ENCODE measurements around the gene CBFA2T2. TPM values are rescaled to one million over a fixed set of nuclear protein-coding genes. Genes with fewer than 3 reads are reported as not detected.

CBFA2T2 gene
- total and polyA plus RNA-seq, 2 of the 4 experiments (the other 2 are of a cell fraction) = 3.8 to 6.2 TPM

DNA sequence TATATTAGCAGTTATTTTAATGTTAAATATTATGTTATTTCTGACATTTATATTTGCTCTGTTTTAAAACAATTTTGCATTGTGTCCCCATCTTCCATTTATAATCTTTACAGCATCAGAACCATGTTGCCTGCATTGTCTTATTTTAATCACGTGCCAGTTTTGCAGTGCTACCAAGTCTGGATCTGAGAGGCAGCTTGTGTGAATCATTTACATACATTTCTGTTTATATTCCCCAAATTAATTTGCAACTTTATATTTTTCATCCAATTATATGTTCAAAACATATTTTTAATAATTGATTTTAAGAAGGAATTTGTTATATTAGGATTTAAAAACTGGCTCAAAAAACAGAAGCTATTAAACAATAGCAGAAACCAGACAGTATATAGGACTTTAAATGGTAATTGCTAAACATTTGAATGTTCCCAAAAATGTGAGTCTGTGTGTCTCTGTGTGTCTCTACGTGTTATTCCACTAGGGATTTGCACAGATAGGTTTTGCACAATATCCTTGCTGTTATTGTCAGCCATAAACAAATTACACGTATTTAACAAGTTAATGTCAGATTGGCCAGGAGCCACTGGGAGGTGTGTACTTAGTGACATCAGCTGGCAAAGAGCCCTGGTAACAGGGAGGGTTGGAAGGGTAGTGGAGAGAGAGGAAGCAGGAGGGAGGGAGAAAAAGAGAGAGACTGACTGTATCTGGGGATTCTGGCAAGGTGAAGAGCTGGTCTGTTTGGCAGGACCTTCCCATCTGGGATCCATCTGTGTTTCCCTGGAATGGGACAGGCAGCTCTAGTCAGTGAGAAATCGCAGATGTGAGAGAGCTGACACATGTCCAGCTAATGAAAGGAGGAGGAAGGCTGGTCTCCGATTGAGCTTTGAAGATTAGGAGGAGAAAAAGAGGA, 72.1 kb downstream of the CBFA2T2 start:
- Histone ChIP-seq H3K27ac (ENCODE audit: insufficient read depth, low read length) (peak overlapping the region; percentile 38; the same call in 1 of the 2 replicates), H3K4me2 (ENCODE audit: low read depth, low read length) (peak overlapping the region; percentile 58), H2AK9ac (replicated peaks; ENCODE audit: low read depth, low read length, poor library complexity) (no peak overlapping the region), H4K20me1 (ENCODE audit: insufficient read depth, low read length) (peaks cover 8% of the 10 kb centered on the region; the same call in 1 of the 2 replicates), H3K27me3 (ENCODE audit: control insufficient read depth, insufficient read depth, low read length) (no peaks in the 10 kb centered on the region), H4K8ac (ENCODE audit: low read depth in 2 of 2, low read length in 2 of 2) (peak overlapping the region in 1 of 2 experiments; percentile 41; a peak in 1 of 4 replicates), H3K18ac (ENCODE audit: low read depth, low read length) (no peak overlapping the region), H3K14ac (replicated peaks; ENCODE audit: low read depth, low read length) (no peak overlapping the region), H2BK5ac (ENCODE audit: low read depth, low read length, poor library complexity, severe bottlenecking) (peak overlapping the region; percentile 68), H4K91ac (ENCODE audit: insufficient read depth, low read depth, low read length) (no peak overlapping the region), H2BK20ac (ENCODE audit: low read depth, low read length) (no peak overlapping the region), H3K9me3 (ENCODE audit: control insufficient read depth, insufficient read depth, low read length) (no peaks in the 10 kb centered on the region), H3K4ac (ENCODE audit: low read depth, low read length) (peak overlapping the region; percentile 72), H3K9ac (ENCODE audit: low read depth, low read length) (no peak overlapping the region), H2AFZ (replicated peaks; ENCODE audit: low read length, poor library complexity) (peak overlapping the region; percentile 73), H4K5ac (ENCODE audit: low read depth, low read length) (no peak overlapping the region), H3K36me3 (ENCODE audit: control insufficient read depth, insufficient read depth, low read length) (no peaks in the 10 kb centered on the region), H3K9me1 (ENCODE audit: insufficient read depth, low read length) (0 out of 2 replicates have a peak, but pooled peaks cover 5% of the 10 kb centered on the region), H2BK120ac (ENCODE audit: low read depth, low read length) (peak overlapping the region; percentile 57; the same call in 1 of the 2 replicates), H2AK5ac (ENCODE audit: low read depth, low read length) (peak overlapping the region; percentile 88), H3K79me1 (ENCODE audit: low read depth in 1 of 2, low read length in 2 of 2) (peaks cover 13 to 36% of the 10 kb centered on the region in 2 experiments; a peak in 3 of 4 replicates), H3K4me3 (ENCODE audit: insufficient read depth, low read depth, low read length) (no peak overlapping the region), H3K23ac (ENCODE audit: low read depth, low read length) (no peak overlapping the region), H2BK15ac (ENCODE audit: low read depth, low read length) (no peak overlapping the region), H3K56ac (ENCODE audit: extremely low read depth, insufficient read depth, low read length) (no peak overlapping the region), H3K4me1 (ENCODE audit: control insufficient read depth, insufficient read depth, low read length) (no peaks in the 10 kb centered on the region)
- CTCF ChIA-PET = interaction anchor here (0.6 to 0.8 kb wide), 2 partner anchors 15 to 34 kb away, joined by 3 read pairs; no protein-coding TSS in a partner anchor
- intact Hi-C loops (cut with micrococcal nuclease) = no loop called here
- peak; percentile 95 for DNase-seq
- BruUV-seq (replicated peaks) = no TSS peak
- TF ChIP-seq CEBPB (IDR thresholded peaks at IDR 0.05; ENCODE audit: low read depth, low read length) (peak; percentile 49; the same call in 1 of the 2 replicates), MAZ (IDR thresholded peaks at IDR 0.05; ENCODE audit: borderline replicate concordance, low read depth, low read length) (peak; percentile 62; the same call in 1 of the 2 replicates), NFE2L2 (IDR thresholded peaks at IDR 0.05; ENCODE audit: low read depth, low read length) (no peak)
- TF ChIP-seq, protein P1, sequence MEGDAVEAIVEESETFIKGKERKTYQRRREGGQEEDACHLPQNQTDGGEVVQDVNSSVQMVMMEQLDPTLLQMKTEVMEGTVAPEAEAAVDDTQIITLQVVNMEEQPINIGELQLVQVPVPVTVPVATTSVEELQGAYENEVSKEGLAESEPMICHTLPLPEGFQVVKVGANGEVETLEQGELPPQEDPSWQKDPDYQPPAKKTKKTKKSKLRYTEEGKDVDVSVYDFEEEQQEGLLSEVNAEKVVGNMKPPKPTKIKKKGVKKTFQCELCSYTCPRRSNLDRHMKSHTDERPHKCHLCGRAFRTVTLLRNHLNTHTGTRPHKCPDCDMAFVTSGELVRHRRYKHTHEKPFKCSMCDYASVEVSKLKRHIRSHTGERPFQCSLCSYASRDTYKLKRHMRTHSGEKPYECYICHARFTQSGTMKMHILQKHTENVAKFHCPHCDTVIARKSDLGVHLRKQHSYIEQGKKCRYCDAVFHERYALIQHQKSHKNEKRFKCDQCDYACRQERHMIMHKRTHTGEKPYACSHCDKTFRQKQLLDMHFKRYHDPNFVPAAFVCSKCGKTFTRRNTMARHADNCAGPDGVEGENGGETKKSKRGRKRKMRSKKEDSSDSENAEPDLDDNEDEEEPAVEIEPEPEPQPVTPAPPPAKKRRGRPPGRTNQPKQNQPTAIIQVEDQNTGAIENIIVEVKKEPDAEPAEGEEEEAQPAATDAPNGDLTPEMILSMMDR (conservative IDR thresholded peaks at IDR 0.05; ENCODE audit: low read depth, low read length) = no peak
- dilution Hi-C loops (cut with HindIII; ENCODE audit: low sequenced_read_pairs, unreplicated experiment) = no loop called here
- ATAC-seq (ENCODE audit: low read depth) = peak; percentile 86
- POLR2A ChIA-PET (ENCODE audit: unreplicated experiment) = interaction anchor here (0.6 kb wide), 1 partner anchor 10 kb away, joined by 3 read pairs; no protein-coding TSS in a partner anchor
- no CpG with 5 or more reads among the region's 5 CpGs for WGBS, 2 experiments (ENCODE audit: extremely low coverage in 2 of 2, insufficient read length in 1 of 2)
- in situ Hi-C loops (cut with MboI; ENCODE audit: low sequenced_read_pairs) = no loop called here

All from IMR-90 (cell line).